Measurements from ENCODE around the gene STX18. TPM values are rescaled to one million over a fixed set of nuclear protein-coding genes. Genes with fewer than 3 reads are reported as not detected.

Gene STX18
- total RNA-seq, 2 donors from 2014 or later, result 18.5 to 39.8 TPM

- DNase-seq (ENCODE audit: low spot score), result no peak
- ATAC-seq (ENCODE audit: insufficient number of reproducible peaks, low FRiP score, low read depth), result no peak
- H3K27ac ChIP-seq, result no peak overlapping the region
- H3K27me3 ChIP-seq (replicated peaks; ENCODE audit: insufficient read depth), result no peaks in the 10 kb centered on the region
- TF ChIP-seq CTCF (IDR thresholded peaks at IDR 0.05), result no peak
- H3K36me3 ChIP-seq, result no peaks in the 10 kb centered on the region
- no peaks in the 10 kb centered on the region for H3K9me3 ChIP-seq
- H3K4me3 ChIP-seq, result peak overlapping the region; percentile 24
- no peaks in the 10 kb centered on the region for H3K4me1 ChIP-seq (ENCODE audit: control insufficient read depth in 1 of 2, low read depth in 2 of 2)
Measured at GRCh38 chr4:4492161-4492847, 49.5 kb downstream of the STX18 start.

GRCh38 chr4:4491396-4491893, 50.4 kb downstream of the STX18 start:
- TF ChIP-seq CTCF (IDR thresholded peaks at IDR 0.05), result no peak
- no peaks in the 10 kb centered on the region for H3K4me1 ChIP-seq (ENCODE audit: control insufficient read depth in 1 of 2, low read depth in 2 of 2)
- ATAC-seq (ENCODE audit: insufficient number of reproducible peaks, low FRiP score, low read depth) (no peak), DNase-seq (ENCODE audit: low spot score) (no peak)
- H3K27ac ChIP-seq, result no peak overlapping the region
- H3K9me3 ChIP-seq, result no peaks in the 10 kb centered on the region
- H3K27me3 ChIP-seq (replicated peaks; ENCODE audit: insufficient read depth), result no peaks in the 10 kb centered on the region
- no peaks in the 10 kb centered on the region for H3K36me3 ChIP-seq
- no peak overlapping the region for H3K4me3 ChIP-seq

- Histone ChIP-seq H3K36me3 (no peaks in the 10 kb centered on the region), H3K9me3 (no peaks in the 10 kb centered on the region), H3K27ac (no peak overlapping the region), H3K4me1 (ENCODE audit: control insufficient read depth in 1 of 2, low read depth in 2 of 2) (no peaks in the 10 kb centered on the region), H3K27me3 (replicated peaks; ENCODE audit: insufficient read depth) (no peaks in the 10 kb centered on the region), H3K4me3 (no peak overlapping the region)
- no peak for DNase-seq (ENCODE audit: low spot score)
- no peak for ATAC-seq (ENCODE audit: insufficient number of reproducible peaks, low FRiP score, low read depth)
- no peak for TF ChIP-seq CTCF (IDR thresholded peaks at IDR 0.05)
Measured at GRCh38 chr4:4490816-4491215, 51.0 kb downstream of the STX18 start.

- TF ChIP-seq CTCF (IDR thresholded peaks at IDR 0.05), result no peak
- no peaks in the 10 kb centered on the region for H3K36me3 ChIP-seq
- no peak overlapping the region for H3K27ac ChIP-seq
- no peak for ATAC-seq (ENCODE audit: insufficient number of reproducible peaks, low FRiP score, low read depth)
- no peak for DNase-seq (ENCODE audit: low spot score)
- H3K4me1 ChIP-seq (ENCODE audit: control insufficient read depth in 1 of 2, low read depth in 2 of 2), result no peaks in the 10 kb centered on the region
- no peak overlapping the region for H3K4me3 ChIP-seq
- no peaks in the 10 kb centered on the region for H3K27me3 ChIP-seq (replicated peaks; ENCODE audit: insufficient read depth)
- H3K9me3 ChIP-seq, result no peaks in the 10 kb centered on the region
Measured at GRCh38 chr4:4490041-4490440, 51.8 kb downstream of the STX18 start.

- Histone ChIP-seq H3K36me3 (no peaks in the 10 kb centered on the region), H3K27ac (no peak overlapping the region), H3K27me3 (replicated peaks; ENCODE audit: insufficient read depth) (no peaks in the 10 kb centered on the region), H3K9me3 (no peaks in the 10 kb centered on the region), H3K4me3 (no peak overlapping the region), H3K4me1 (ENCODE audit: control insufficient read depth in 1 of 2, low read depth in 2 of 2) (no peaks in the 10 kb centered on the region)
- TF ChIP-seq CTCF (IDR thresholded peaks at IDR 0.05), result peak; percentile 73
- peak; percentile 8 for DNase-seq (ENCODE audit: low spot score)
- no peak for ATAC-seq (ENCODE audit: insufficient number of reproducible peaks, low FRiP score, low read depth)
Measured at GRCh38 chr4:4488405-4489404, 53.1 kb downstream of the STX18 start.
